Measurements from ENCODE around the gene DYNLL1. TPM values are rescaled to one million over a fixed set of nuclear protein-coding genes. Genes with fewer than 3 reads are reported as not detected.
A peak's percentile ranks its signal among the peaks of the same experiment; 100 is the strongest.
"Not testable (repeated sequence)": the region's sequence is repeated elsewhere in the genome, so short reads cannot be mapped to it uniquely, and the experiment has no call there.

The DYNLL1 gene
- total RNA-seq, 2 donors from 2014 or later, result 166 to 303 TPM

- intact Hi-C loops (cut with DNase I), result no loop called here
- Histone ChIP-seq H3K27me3 (replicated peaks; ENCODE audit: insufficient read depth) (no peaks in the 10 kb centered on the region), H3K4me1 (replicated peaks) (no peaks in the 10 kb centered on the region), H3K9me3 (no peaks in the 10 kb centered on the region), H3K36me3 (peaks cover 0 to 6% of the 10 kb centered on the region in 2 donors), H3K4me3 (no peak overlapping the region), H3K27ac (no peak overlapping the region)
- TF ChIP-seq POLR2AphosphoS5 (IDR thresholded peaks at IDR 0.05), result no peak
- DNase-seq (ENCODE audit: low spot score), result no peak
- 81% methylated on average over 4 of the region's 4 CpGs for WGBS
Measured at GRCh38 chr12:120504587-120504986, 8.7 kb downstream of the DYNLL1 start.

- no peaks in the 10 kb centered on the region for H3K9me3 ChIP-seq
- no peak overlapping the region for H3K27ac ChIP-seq
- TF ChIP-seq POLR2A (IDR thresholded peaks at IDR 0.05), result no peak
- H3K36me3 ChIP-seq, result peaks cover 0 to 2% of the 10 kb centered on the region in 2 donors
- H3K4me1 ChIP-seq (replicated peaks), result no peaks in the 10 kb centered on the region
- no peak for DNase-seq (ENCODE audit: low spot score)
- H3K4me3 ChIP-seq, result no peak overlapping the region
- intact Hi-C loops (cut with DNase I), result no loop called here
- WGBS, result 96% methylated on average over 8 of the region's 8 CpGs
- no peaks in the 10 kb centered on the region for H3K27me3 ChIP-seq (replicated peaks; ENCODE audit: insufficient read depth)
Measured at GRCh38 chr12:120508537-120508936, 12.6 kb downstream of the DYNLL1 start.

- Histone ChIP-seq H3K4me1 (replicated peaks) (no peaks in the 10 kb centered on the region), H3K27ac (no peak overlapping the region), H3K4me3 (no peak overlapping the region), H3K9me3 (no peaks in the 10 kb centered on the region), H3K36me3 (no peaks in the 10 kb centered on the region), H3K27me3 (replicated peaks; ENCODE audit: insufficient read depth) (no peaks in the 10 kb centered on the region)
- WGBS, result 71% methylated on average over 7 of the region's 7 CpGs
- TF ChIP-seq CTCF (IDR thresholded peaks at IDR 0.05) (no peak), POLR2AphosphoS5 (IDR thresholded peaks at IDR 0.05) (no peak)
- DNase-seq (ENCODE audit: low spot score), result no peak
- intact Hi-C loops (cut with DNase I), result no loop called here
Measured at GRCh38 chr12:120514002-120514401, 18.1 kb downstream of the DYNLL1 start.

- TF ChIP-seq POLR2A (IDR thresholded peaks at IDR 0.05) (no peak), POLR2AphosphoS5 (IDR thresholded peaks at IDR 0.05) (no peak), CTCF (IDR thresholded peaks at IDR 0.05) (no peak)
- Histone ChIP-seq H3K36me3 (no peaks in the 10 kb centered on the region), H3K27ac (no peak overlapping the region), H3K4me1 (replicated peaks) (no peaks in the 10 kb centered on the region), H3K27me3 (replicated peaks; ENCODE audit: insufficient read depth) (no peaks in the 10 kb centered on the region), H3K9me3 (no peaks in the 10 kb centered on the region), H3K4me3 (no peak overlapping the region)
- DNase-seq (ENCODE audit: low spot score), result no peak
- WGBS, result 94% methylated on average over 2 of the region's 2 CpGs
- intact Hi-C loops (cut with DNase I), result no loop called here
Measured at GRCh38 chr12:120515496-120515895, 19.6 kb downstream of the DYNLL1 start.

- intact Hi-C loops (cut with DNase I); H3K9me3 ChIP-seq; H3K4me1 ChIP-seq (replicated peaks); H3K27ac ChIP-seq; DNase-seq (ENCODE audit: low spot score); H3K4me3 ChIP-seq; H3K36me3 ChIP-seq; H3K27me3 ChIP-seq (replicated peaks; ENCODE audit: insufficient read depth): not testable (repeated sequence)
- over 99% methylated on average over 8 of the region's 8 CpGs for WGBS
Measured at GRCh38 chr12:120519324-120519723, 23.4 kb downstream of the DYNLL1 start.

- no peak overlapping the region for H3K27ac ChIP-seq
- no peaks in the 10 kb centered on the region for H3K9me3 ChIP-seq
- intact Hi-C loops (cut with DNase I), result no loop called here
- 92% methylated on average over 9 of the region's 9 CpGs for WGBS
- H3K27me3 ChIP-seq (replicated peaks; ENCODE audit: insufficient read depth), result no peaks in the 10 kb centered on the region
- TF ChIP-seq POLR2AphosphoS5 (IDR thresholded peaks at IDR 0.05), result no peak
- H3K4me3 ChIP-seq, result no peak overlapping the region
- DNase-seq (ENCODE audit: low spot score), result no peak
- no peaks in the 10 kb centered on the region for H3K36me3 ChIP-seq
- no peaks in the 10 kb centered on the region for H3K4me1 ChIP-seq (replicated peaks)
Measured at GRCh38 chr12:120522568-120522967, 26.7 kb downstream of the DYNLL1 start.

- Histone ChIP-seq H3K36me3 (no peaks in the 10 kb centered on the region), H3K27me3 (replicated peaks; ENCODE audit: insufficient read depth) (no peaks in the 10 kb centered on the region), H3K4me1 (replicated peaks) (peaks cover 6% of the 10 kb centered on the region), H3K4me3 (peak within 1 kb of the TSS; percentile 65 to 74), H3K27ac (peak within 1 kb of the TSS; percentile 89), H3K9me3 (no peaks in the 10 kb centered on the region)
- peak; percentile 91 for DNase-seq (ENCODE audit: low spot score)
- intact Hi-C loops (cut with DNase I), result no loop called here
- WGBS, result under 1% methylated on average over 38 of the region's 38 CpGs
- TF ChIP-seq POLR2AphosphoS5 (IDR thresholded peaks at IDR 0.05) (peak; percentile 94), POLR2A (IDR thresholded peaks at IDR 0.05) (peak; percentile 61), CTCF (IDR thresholded peaks at IDR 0.05) (no peak)
Measured at GRCh38 chr12:120528861-120529525, 33.1 kb downstream of the DYNLL1 start, which contains the start of gene COQ5. Gene COQ5, minus strand, starts transcription at chr12:120529158. Its CDS starts 17 bp downstream, at chr12:120529141.
